ENCODE data around the gene SEPTIN7.

The SEPTIN7 gene

DNA sequence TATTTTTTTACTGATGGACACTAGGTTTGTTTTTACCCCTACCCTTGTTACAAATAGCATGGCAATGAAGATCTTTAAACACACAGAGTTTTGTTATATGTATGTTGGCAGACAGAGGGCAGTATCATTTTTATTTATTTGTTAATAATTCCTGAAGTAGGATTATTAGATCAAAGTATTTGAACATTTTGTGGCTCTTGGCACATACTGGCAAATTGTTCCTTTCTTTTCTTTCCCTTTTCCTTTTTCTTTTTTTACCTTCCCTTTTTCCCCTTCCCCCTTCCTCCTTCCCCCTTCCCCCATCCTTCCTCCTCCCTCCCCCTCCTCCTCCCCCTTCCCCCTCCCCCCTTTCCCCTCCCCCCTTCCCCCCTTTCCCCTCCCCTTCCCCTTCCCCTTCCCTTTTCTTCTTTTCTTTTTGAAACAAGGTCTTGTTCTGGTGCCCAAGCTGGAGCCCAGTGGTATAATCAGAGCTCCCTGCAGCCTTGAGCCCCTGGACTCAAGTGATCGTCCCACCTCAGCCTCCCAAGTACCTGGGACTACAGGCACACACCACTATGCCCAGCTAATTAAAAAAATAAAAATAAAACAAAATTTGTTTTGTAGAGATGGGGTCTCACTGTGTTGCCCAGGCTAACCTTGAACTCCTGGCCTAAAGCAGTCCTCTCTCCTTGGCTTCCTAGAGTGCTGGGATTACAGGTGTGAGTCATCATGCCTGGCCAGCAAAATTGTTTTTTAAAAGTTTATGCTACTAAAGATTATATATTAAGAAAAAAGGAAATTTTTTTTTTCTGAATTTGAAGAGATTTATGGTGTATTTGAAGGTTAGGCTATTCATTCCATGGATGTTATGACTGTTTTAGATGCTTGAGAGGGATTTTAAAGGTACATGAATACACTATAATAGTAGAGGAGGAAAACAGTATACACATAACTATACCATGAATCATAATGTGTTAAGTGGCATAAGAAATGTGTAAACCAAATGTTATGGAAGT lies 39.3 kb downstream of the SEPTIN7 start:
- peak; percentile 77 for DNase-seq (ENCODE audit: low read depth)

DNA sequence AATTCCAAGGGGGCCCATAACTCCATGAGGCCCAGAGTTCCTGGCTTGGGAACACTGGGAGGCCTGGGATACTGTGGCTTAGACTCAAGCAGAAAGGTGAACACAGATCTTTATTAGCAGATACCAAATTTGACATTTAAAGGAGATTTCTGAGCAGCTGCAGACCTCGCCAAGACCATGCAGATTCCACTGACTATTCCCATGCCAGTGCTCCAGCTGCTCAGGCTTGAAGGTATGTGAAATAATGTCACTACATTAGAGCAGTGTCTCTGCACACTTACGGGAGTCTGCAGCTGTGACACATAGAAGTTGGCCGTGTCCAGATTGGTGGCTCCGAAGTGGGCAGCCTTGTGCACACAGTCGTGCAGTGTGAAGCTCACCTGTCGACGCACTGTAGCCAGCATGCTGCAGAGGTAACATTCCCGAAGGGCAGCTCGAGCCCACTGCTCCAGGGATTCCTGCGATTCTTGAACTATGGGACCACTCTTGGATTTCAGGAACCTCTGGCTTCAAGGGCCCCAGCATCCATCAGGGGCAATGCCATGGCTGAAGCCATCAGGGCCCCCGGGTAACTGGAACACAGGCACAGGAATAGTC lies 46.1 kb downstream of the SEPTIN7 start:
- DNase-seq (ENCODE audit: low read depth), result no peak

DNA sequence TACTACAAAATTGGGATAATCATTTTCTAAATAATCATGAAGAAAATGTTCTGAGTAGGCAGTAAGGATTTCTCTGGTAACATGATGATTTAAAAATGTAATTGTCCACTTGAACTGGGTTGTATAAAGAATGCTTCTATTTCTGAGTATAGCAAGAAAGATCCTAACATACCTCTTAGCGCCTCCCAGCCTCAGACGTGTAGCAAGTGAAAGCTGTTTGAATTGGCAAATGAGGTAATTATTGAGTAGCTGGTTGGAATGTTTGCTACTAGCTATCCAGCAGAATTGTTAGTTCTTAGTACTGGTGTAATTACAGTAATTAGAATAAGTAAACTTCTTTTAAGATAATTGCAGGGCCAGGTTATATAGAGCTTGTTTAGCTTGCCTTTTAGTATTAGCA lies 47.9 kb downstream of the SEPTIN7 start:
- no peak for DNase-seq (ENCODE audit: low read depth)

DNA sequence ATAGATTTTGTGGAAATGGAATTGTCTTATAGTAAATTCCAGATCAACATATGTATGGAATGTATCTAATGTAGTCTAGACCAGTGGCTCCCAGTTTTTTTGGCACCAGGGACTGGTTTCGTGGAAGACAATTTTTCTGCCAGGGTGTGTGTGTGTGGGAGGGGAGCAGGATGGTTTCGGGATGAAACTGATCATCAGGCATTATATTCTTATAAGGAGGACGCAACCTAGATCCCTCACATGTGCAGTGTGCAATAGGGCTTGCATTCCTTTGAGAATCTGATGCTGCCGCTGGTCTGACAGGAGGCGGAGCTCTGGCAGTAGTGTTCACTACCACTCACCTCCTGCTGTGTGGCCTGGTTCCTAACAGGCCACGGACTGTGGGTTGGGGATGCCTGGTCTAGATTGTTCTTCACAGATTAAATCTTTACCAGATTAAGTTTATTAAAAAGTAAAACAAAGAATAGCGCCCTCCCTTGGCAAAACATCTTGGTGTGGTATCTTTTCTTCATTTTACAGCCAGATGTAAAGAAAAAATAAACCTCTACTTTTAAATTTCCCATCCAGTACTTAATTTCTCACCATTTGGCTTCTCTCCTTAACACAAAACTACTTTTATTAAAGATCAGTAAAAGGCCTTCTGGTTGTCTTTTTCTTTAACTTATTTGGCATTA lies 48.4 kb downstream of the SEPTIN7 start:
- peak; percentile 80 for DNase-seq (ENCODE audit: low read depth)

DNA sequence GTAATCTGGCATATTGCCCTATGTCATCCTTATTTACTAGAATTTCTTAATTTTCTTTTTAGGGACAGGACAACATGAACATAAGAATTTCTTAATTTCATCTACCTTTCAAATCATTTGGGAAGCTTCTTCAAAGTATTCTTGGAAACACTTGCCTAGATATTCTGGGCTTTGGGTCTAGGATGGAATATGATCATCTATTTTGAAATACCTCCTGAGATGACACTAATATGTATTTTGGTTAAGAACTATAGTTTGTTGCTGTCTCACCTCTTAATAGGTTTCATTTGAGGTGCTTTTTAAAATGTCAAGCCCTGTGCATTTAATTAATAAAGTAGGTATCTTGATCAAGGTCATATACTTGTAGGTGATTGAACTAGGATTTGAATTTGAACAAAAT lies 49.1 kb downstream of the SEPTIN7 start:
- no peak for DNase-seq (ENCODE audit: low read depth)

Measured in amniotic epithelial cell (primary cell).